Liver (tissue), 3 donors: ENCODE measurements around the gene HUS1B.

Experiments used
- CTCF ChIP-seq: fragments of 150-350 bp; IDR thresholded peaks from 2 replicates; pipeline ENCODE4 v1.5.1; 2017; ENCODE audit warnings: improper control_type of control experiment, low read depth, low read length; ENCODE audit not compliant: missing input control
- GABPA ChIP-seq, 2 donors: IDR thresholded peaks in 1 of 2; conservative IDR thresholded peaks in 1 of 2; 2 replicates each; pipeline ENCODE4 v1.6.1; 2016; ENCODE audit warnings: antibody characterized with exemption in 2 of 2, mild to moderate bottlenecking in 1 of 2, moderate library complexity in 1 of 2
- HNF4A ChIP-seq, 2 donors: conservative IDR thresholded peaks; 2 replicates each; pipeline ENCODE4 v1.6.1; 2016; ENCODE audit warnings: antibody characterized with exemption in 2 of 2, mild to moderate bottlenecking in 2 of 2
- HNF4G ChIP-seq: IDR thresholded peaks from 2 replicates; pipeline ENCODE4 v1.6.1; 2016; ENCODE audit warnings: antibody characterized with exemption
- RAD21 ChIP-seq, 2 donors: IDR thresholded peaks; 2 replicates each; pipeline ENCODE4 v1.6.1; 2016; ENCODE audit warnings: antibody characterized with exemption in 2 of 2, mild to moderate bottlenecking in 2 of 2
- RXRA ChIP-seq, 2 donors: IDR thresholded peaks; 2 replicates each; pipeline ENCODE4 v1.6.1; 2017 to 2018; ENCODE audit warnings: antibody characterized with exemption in 2 of 2, mild to moderate bottlenecking in 1 of 2
- SP1 ChIP-seq: IDR thresholded peaks from 2 replicates; pipeline ENCODE4 v1.6.1; 2018; ENCODE audit warnings: antibody characterized with exemption, mild to moderate bottlenecking
- TAF1 ChIP-seq: conservative IDR thresholded peaks from 2 replicates; pipeline ENCODE4 v1.6.1; 2016; ENCODE audit warnings: antibody characterized with exemption, mild to moderate bottlenecking
- YY1 ChIP-seq: IDR thresholded peaks from 2 replicates; pipeline ENCODE4 v1.6.1; 2016; ENCODE audit warnings: antibody characterized with exemption, mild to moderate bottlenecking
- TF ChIP-seq, protein P1 (sequence below): IDR thresholded peaks from 2 replicates; pipeline ENCODE4 v1.6.1; 2016; ENCODE audit warnings: antibody characterized with exemption
- TF ChIP-seq, protein P2 (sequence below): IDR thresholded peaks from 2 replicates; pipeline ENCODE4 v1.6.1; 2016; ENCODE audit warnings: antibody characterized with exemption, mild to moderate bottlenecking
- donor health status: healthy.
- donor health status: healthy.

DNA sequence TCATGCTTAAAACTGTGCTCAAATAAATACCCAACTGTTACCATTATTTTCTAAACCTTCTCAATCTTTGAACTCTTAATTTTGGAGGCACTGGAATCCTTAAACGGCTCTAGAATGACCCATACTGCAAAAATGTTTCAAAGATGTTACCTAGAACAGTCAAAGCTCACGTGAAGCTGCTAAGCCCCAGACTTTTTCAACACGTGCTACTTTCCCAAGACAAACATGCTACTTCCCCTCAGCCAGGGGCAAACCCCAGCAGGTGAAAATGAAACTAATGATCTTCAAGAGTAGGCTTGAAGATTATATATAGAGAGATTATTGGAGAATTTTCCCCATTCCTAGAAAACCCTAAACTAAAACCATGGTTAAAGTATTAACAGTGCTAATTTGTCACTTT, 28.1 kb downstream of the HUS1B start:
- TF ChIP-seq, protein P1, sequence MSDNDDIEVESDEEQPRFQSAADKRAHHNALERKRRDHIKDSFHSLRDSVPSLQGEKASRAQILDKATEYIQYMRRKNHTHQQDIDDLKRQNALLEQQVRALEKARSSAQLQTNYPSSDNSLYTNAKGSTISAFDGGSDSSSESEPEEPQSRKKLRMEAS: no peak
- TF ChIP-seq CTCF (no peak), HNF4A (conservative IDR thresholded peaks at IDR 0.05) (no peak), RAD21 (IDR thresholded peaks at IDR 0.05) (no peak), SP1 (no peak), HNF4G (no peak), TAF1 (no peak), RXRA (IDR thresholded peaks at IDR 0.05) (no peak), GABPA (IDR thresholded peaks at IDR 0.05 in 1 of 2, conservative IDR thresholded peaks at IDR 0.05 in 1 of 2) (no peak), YY1 (no peak)
- TF ChIP-seq, protein P2, sequence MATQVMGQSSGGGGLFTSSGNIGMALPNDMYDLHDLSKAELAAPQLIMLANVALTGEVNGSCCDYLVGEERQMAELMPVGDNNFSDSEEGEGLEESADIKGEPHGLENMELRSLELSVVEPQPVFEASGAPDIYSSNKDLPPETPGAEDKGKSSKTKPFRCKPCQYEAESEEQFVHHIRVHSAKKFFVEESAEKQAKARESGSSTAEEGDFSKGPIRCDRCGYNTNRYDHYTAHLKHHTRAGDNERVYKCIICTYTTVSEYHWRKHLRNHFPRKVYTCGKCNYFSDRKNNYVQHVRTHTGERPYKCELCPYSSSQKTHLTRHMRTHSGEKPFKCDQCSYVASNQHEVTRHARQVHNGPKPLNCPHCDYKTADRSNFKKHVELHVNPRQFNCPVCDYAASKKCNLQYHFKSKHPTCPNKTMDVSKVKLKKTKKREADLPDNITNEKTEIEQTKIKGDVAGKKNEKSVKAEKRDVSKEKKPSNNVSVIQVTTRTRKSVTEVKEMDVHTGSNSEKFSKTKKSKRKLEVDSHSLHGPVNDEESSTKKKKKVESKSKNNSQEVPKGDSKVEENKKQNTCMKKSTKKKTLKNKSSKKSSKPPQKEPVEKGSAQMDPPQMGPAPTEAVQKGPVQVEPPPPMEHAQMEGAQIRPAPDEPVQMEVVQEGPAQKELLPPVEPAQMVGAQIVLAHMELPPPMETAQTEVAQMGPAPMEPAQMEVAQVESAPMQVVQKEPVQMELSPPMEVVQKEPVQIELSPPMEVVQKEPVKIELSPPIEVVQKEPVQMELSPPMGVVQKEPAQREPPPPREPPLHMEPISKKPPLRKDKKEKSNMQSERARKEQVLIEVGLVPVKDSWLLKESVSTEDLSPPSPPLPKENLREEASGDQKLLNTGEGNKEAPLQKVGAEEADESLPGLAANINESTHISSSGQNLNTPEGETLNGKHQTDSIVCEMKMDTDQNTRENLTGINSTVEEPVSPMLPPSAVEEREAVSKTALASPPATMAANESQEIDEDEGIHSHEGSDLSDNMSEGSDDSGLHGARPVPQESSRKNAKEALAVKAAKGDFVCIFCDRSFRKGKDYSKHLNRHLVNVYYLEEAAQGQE: no peak
